CD4-positive, alpha-beta T cell treated with Interleukin-15 for 4 hours (primary cell): ENCODE measurements around the gene TAL2.

Source experiments
- DNase-seq: peaks from one replicate; pipeline ENCODE4 v3.0.0-alpha.2; 2020; ENCODE audit warnings: low spot score

TAL2 gene

GRCh38 chr9:105710638-105711037 is 48.4 kb downstream of the TAL2 start:
- no peak for DNase-seq

DNA sequence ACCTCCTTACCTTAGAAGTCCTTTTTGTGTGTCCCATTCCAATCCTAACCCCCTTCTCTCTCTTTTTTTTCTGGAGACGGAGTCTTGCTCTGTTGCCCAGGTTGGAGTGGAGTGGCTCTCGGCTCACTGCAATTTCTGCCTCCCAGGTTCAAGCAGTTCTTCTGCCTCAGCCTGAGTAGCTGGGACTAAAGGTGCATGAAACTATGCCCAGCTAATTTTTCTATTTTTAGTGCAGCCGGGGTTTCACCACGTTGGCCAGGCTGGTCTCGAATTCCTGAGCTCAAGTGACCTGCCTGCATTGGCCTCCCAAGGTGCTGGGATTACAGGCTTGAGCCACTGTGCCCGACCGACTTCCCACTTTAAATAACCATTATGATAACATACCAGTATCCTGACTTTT is 49.6 kb downstream of the TAL2 start:
- no peak for DNase-seq

DNA sequence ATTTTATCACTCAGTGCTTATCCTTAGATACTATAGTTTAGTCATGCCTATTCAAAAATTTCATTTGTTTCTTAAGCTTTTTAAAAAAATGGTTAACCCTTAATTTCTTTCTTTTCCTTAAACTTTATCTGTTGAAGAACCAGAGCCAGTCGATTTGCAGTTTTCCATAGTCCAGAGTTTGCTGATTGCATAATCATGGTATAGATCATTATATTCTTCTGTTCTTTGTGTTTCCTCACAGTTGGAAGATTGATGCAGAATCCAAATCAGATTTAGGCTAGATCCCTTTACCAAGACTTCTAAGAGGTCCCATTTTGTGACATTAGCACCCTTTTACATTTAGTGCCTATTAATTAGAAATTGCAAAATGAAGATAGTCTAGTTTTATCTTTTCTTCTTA is 50.0 kb downstream of the TAL2 start:
- DNase-seq: no peak
